ENCODE data around the gene TMEM14B.
"Not testable (repeated sequence)": the region's sequence is repeated elsewhere in the genome, so short reads cannot be mapped to it uniquely, and the experiment has no call there.

The TMEM14B gene

DNA sequence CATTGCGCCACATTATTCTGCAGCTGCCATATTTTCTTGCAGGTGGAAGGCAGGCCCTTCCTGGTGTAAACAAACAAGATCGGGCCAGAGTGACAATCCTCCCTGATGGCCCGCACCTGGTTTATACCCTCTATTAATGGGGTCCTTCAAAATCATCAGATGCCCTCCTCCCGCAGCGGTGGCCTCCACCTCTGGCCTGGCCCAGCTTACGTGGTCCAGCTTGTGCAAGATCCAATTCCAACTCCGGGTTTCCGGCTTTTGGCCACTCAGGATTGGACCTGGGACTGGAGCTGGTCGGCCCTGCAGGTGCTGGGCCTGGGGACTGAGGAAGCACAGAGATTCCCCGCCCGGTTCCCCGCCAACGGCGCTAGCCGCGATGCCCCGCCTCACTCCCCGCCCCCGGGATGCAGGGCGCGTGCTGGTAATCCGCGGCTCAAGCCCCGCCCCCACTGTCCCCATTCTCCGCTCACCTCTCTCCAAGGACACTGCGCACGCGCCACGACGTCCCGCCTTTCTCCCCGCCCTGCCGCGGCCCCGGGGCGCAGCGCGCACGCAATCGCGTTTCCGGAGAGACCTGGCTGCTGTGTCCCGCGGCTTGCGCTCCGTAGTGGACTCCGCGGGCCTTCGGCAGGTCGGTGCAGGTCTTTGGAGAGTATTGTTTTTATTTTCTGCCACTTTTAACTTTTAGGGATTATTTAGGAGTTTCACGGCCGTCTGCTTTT lies at the start of gene TMEM14B:
Gene TMEM14B (plus strand): TSS at position 555 of the 722 bp plus-strand sequence. CDS start 1,441 bp downstream, outside the sequence.
- DNase-seq (ENCODE audit: low read depth): no peak

DNA sequence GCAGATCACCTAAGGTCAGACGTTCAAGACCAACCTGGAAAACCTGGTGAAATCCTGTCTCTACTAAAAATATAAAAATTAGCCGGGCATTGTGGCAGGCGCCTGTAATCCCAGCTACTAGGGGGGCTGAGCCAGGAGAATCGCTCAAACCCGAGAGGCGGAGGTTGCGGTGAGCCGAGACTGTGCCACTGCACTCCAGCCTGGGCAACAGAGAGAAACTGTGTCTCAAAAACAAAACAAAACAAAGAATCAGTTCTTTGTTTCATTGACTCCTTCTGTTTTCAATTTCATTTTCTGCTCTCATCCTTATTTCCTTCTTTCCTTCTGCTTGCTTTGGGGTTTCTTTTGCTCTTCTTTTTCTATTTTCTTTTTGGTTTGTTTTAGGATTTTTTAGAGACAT lies 33.6 kb upstream of the TMEM14B start:
- DNase-seq (ENCODE audit: low read depth): no peak

- no peak for DNase-seq (ENCODE audit: low read depth)
Observed at GRCh38 chr6:10719296-10719963, 28.2 kb upstream of the TMEM14B start.

GRCh38 chr6:10719964-10720264 lies 27.7 kb upstream of the TMEM14B start:
- no peak for DNase-seq (ENCODE audit: low read depth)

DNA sequence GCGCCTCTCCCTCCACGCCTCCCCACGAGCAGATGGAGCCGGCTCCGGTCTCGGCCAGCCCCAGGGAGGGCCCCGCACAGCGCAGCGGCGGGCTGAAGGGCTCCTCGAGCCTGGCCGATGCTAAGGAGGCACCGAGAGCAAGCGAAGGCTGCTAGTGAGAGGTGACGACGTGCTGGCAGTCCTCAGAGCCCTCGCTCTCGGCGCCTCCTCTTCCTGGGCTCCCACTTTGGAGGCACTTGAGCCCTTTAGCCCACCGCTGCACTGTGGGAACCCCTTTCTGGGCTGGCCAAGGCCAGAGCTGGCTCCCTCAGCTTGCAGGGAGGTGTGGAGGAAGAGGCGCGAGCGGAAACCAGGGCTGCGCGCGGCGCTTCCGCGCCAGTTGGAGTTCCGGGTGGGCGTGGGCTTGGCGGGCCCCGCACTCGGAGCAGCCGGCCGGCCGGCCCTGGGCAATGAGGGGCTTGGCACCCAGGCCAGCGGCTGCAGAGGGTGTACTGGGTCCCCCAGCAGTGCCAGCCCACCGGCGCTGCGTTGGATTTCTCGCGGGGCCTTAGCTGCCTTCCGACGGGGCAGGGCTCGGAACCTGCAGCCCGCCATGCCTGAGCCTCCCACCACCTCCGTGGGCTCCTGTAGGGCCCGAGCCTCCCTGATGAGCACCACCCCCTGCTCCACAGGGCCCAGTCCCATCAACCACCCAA lies 27.2 kb upstream of the TMEM14B start:
- DNase-seq (ENCODE audit: low read depth): no peak

GRCh38 chr6:10720960-10721849 lies 26.4 kb upstream of the TMEM14B start:
- not testable (repeated sequence) for DNase-seq (ENCODE audit: low read depth)

GRCh38 chr6:10721850-10722569 lies 25.6 kb upstream of the TMEM14B start:
- no peak for DNase-seq (ENCODE audit: low read depth)

- no peak for DNase-seq (ENCODE audit: low read depth)
Observed at GRCh38 chr6:10722570-10722819, 25.1 kb upstream of the TMEM14B start.

DNA sequence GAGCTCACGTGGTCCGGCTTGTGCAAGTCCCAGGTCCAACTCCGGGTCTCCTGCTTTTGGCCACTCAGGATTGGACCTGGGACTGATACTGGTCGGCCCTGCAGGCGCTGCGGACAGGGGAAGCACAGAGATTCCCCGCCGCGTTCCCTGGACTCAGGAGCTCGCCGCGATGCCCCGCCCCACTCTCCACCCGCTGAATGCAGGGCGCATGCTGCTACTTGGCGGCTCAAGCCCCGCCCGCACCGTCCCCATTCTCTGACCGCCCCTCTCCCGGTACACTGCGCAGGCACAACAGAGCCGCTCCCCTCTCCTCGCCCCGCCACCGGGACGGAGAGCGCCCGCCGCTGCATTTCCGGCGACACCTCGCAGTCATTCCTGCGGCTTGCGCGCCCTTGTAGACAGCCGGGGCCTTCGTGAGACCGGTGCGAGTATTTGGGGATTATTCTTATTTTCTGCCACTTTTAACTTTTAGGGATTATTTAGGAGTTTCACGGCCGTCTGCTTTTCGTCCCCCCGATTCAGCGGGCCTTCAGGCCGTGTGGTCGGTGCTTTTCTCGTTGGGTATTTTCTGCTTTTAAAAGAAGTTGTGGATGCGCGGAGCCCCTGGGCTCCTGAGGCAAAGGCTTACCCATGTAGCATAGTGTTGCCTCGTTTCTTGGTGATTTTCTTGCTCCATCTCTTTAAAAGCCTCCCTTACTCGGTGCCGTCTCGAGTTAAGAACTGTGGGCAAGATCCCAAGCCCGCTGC lies 24.6 kb upstream of the TMEM14B start, which contains the start of gene TMEM14C:
Gene TMEM14C (plus strand): TSS at position 251 of the 747 bp plus-strand sequence. CDS start 1,544 bp downstream, outside the sequence.
- peak; percentile 89 for DNase-seq (ENCODE audit: low read depth)

DNA sequence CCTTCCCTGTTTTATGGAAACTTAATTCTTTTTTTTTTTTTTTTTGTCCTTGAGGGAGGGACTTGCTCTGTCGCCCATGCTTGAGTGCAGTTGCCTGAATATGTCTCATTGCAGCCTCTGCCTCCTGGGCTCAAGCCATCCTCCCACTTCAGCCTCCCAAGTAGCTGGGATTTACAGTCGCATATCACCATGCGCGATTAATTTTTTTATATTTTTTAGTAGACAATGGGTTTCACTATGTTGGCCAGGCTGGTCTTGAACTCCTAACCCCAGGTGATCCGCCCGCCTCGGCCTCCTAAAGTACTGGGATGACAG lies 24.1 kb upstream of the TMEM14B start:
- no peak for DNase-seq (ENCODE audit: low read depth)

DNA sequence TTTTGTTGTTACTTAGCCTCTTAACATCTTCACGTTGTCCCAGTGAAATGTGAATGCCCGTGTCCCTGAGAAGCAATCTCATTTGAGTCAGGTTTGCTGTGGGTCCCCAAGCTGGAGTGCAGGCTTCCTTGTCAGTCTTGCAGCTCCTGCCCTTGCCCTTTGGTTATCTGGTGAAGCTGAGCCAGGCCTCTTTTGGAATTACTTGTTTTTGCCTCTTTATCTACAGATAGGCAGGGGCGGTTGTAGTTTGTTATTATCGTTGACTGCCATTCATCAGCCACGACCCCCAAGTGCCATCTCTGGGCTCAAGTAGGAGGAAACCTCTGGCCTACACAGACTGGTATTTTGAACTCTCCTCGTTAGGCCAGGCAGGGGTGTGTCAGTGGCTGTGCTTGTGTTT lies 22.6 kb upstream of the TMEM14B start:
- no peak for DNase-seq (ENCODE audit: low read depth)

DNA sequence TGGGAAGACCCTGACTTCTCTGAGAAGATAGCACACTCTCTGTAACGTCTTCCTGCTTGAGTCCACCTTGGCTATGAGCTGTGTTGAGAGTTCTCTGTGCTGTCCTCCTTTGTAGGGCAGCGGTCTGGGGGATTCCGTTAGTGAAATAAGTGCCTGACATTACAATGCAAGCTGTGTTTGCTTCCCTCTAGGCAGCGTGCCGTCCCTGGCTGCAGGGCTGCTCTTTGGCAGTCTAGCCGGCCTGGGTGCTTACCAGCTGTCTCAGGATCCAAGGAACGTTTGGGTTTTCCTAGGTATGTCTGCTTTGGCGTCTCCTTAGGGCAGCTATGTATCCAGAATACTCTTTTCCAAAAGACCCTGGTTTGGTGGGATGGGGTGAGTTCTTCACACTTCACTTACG lies 21.9 kb upstream of the TMEM14B start:
- DNase-seq (ENCODE audit: low read depth): no peak

- no peak for DNase-seq (ENCODE audit: low read depth)
Observed at GRCh38 chr6:10730254-10730653, 17.4 kb upstream of the TMEM14B start.

DNA sequence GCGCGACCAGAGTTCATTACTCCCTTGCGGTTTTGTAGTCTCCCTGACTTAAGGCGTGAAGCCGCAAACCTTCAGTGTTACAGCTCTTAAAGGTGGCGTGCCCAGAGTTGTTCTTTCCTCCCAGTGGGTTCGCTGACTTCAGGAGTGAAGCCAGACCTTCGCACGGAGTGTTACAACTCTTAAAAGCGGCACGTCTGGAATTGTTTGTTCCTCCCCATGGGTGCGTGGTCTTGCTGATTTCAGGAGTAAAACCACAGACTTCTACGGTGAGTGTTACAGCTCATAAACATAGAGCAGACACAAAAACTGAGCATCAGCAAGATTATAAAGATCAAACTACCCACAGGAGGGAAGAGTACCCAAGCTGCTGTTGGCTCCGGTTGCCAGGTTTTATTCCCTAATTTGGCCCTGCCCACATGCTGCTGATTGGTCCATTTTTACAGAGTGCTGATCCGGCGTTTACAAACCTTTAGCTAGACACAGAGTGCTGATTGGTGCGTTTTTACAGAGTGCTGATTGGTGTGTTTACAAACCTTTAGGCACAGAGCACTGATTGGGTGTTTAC lies 14.4 kb upstream of the TMEM14B start:
- DNase-seq (ENCODE audit: low read depth): no peak

DNA sequence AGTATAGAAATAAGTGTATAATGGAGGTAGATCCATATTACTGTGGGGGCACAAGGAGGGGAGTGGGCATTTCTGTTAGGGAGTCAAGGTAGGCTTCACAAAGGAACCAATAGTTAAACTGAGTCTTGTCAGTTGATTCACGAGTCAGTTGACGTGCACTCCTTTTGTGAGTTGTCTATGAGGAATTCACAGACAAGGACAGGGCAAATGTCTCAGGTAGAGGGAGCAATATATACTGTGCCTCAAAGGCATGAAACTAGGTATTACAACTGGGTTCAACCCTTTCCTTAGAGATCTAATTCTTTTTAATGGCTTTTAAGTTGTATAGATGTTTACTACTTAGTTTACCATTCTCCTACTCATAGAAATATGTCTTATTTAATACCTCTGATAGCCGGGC lies 13.7 kb upstream of the TMEM14B start:
- DNase-seq (ENCODE audit: low read depth): no peak

DNA sequence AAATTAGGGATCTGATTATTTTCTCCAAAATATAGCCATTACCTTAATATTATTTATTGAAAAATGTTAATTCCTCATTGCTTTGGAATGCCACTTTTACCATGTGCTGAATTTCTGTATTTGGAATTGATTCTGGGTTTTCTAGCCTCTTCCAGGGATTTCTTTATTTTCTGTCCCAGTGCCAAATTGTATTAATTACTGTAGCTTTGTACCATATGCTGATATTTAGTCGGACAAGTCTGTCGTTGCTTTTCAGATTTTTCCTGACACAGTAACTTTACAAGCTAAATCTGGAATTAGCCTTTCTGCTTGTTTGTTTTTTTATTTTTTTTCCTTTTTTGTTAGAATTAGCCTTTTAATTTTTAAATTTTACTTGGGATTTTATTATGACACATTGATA lies 10.9 kb upstream of the TMEM14B start:
- no peak for DNase-seq (ENCODE audit: low read depth)

GRCh38 chr6:10740061-10740460 lies 7.5 kb upstream of the TMEM14B start:
- DNase-seq (ENCODE audit: low read depth): no peak

DNA sequence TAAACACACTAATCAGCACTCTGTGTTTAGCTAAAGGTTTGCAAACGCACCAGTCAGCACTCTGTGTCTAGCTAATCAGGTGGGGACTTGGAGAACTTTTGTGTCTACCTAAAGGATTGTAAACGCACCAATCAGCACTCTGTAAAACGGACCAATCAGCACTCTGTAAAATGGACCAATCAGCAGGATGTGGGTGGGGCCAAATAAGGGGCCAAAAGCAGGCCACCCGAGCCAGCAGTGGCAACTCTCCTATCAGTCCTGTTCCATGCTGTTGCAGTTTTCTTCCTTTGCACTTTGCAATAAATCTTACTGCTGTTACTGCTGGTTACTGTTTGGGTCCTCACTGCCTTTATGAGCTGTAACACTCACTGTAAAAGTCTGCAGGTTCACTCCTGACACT lies 6.0 kb upstream of the TMEM14B start:
- DNase-seq (ENCODE audit: low read depth): not testable (repeated sequence)

DNA sequence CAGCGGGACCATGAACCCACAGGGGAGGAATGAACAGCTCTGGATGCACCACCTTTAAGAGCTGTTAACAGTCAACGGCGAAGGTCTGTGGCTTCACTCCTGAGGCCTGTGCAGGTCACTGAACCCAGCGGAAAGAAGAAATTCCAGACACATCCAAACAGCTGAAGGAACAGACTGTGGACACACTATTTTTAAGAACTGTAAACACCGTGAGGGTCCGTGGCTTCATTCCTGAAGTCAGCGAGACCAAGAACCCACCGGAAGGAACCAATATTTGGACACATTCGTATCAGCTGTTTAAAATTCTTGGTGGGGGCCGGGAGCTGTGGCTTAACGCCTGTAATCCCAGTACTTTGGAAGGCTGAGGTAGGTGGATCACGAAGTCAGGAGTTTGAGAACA lies 5.4 kb upstream of the TMEM14B start:
- no peak for DNase-seq (ENCODE audit: low read depth)

DNA sequence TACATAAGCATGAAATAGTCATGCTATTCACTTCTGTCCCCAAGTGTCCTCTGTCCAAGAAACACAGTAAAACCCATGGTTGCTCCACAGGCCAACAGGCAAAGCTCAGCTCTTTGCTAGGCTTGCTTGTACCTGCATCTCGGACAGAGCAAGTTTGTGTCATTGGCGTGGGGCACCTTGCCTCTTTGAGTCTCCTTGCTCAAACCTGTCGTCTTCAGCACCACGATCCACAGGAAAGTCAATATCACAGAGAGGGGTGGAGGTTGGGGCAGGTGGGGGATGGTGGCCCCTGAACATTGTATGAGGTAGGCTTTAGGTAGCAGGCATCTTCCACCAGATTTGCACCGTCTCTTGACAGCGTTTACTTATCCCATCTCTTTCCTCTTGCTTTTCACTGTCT lies 4.1 kb upstream of the TMEM14B start:
- no peak for DNase-seq (ENCODE audit: low read depth)

DNA sequence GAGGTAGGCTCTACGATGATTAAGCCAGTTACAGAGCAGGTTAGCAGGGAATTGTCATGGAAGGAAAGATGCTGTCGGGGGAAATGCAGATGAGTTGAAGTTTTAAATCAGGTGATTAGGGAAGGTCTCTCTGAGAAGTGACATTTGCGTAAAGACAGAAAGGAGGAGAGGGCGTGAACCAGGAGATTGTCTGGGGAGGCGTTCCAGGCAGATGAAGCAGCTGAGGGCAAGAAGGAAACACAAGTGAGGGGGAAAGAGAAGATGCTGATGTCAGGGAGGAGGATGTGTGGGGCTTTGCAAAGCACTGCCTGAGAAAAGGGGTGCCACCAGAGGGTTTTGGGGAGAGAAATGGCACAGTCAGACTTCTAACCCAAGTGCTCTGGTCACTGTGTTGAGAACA lies 2.5 kb upstream of the TMEM14B start:
- DNase-seq (ENCODE audit: low read depth): no peak

All from non-pigmented ciliary epithelial cell (primary cell).